H4 (cell line): ENCODE data around the gene PPP1CC. TPM values are rescaled to one million over a fixed set of nuclear protein-coding genes. Genes with fewer than 3 reads are reported as not detected.

ENCODE experiments used
- DNase-seq: peaks from one replicate; pipeline ENCODE4 v3.0.0-alpha.2; 2015; ENCODE audit warnings: low spot score
- total RNA-seq: library from RNA; depleted of rRNA; stranded (reverse); fragments of >200 nt; shearing (Covaris generic); gene quantifications from 2 replicates; pipeline ENCODE4 v1.2.3, GENCODE V29; 2014; rRNA removed

PPP1CC gene
- total RNA-seq, 1 experiment from 2014 or later = 144 TPM

GRCh38 chr12:110687396-110688169, 55.1 kb downstream of the PPP1CC start:
- DNase-seq = no peak

GRCh38 chr12:110686294-110686903, 56.3 kb downstream of the PPP1CC start:
- DNase-seq = no peak

GRCh38 chr12:110684312-110684836, 58.3 kb downstream of the PPP1CC start:
- DNase-seq = no peak

GRCh38 chr12:110683888-110684287, 58.8 kb downstream of the PPP1CC start:
- no peak for DNase-seq

GRCh38 chr12:110680032-110680431, 62.7 kb downstream of the PPP1CC start:
- no peak for DNase-seq

- DNase-seq = no peak
These were observed 63.5 kb downstream of the PPP1CC start for GRCh38 chr12:110679201-110679600.

- DNase-seq = no peak
These were observed 64.7 kb downstream of the PPP1CC start for GRCh38 chr12:110677982-110678381.

- no peak for DNase-seq
These were observed 65.3 kb downstream of the PPP1CC start for GRCh38 chr12:110677206-110677911.

GRCh38 chr12:110676171-110676570, 66.5 kb downstream of the PPP1CC start:
- DNase-seq = no peak

GRCh38 chr12:110670161-110670701, 72.5 kb downstream of the PPP1CC start:
- no peak for DNase-seq

Other genes with a start within 250 kb of the PPP1CC start
- 63.3 and 92.9 TPM in 2 replicates for gene VPS29, start 240.8 kb downstream of the PPP1CC start, total RNA-seq
- 0.21 and 0.53 TPM in 2 replicates for gene RAD9B, start 240.6 kb downstream of the PPP1CC start, total RNA-seq
- 3.6 and 3.7 TPM in 2 replicates for gene PPTC7, start 159.6 kb downstream of the PPP1CC start, total RNA-seq
- 50.1 and 62.3 TPM in 2 replicates for gene TCTN1, start 128.8 kb downstream of the PPP1CC start, total RNA-seq
- 1.6 TPM in 1 of 2 replicates, not detected in the other for gene HVCN1, start 53.8 kb downstream of the PPP1CC start, total RNA-seq
- gene CCDC63, start 104.1 kb upstream of the PPP1CC start, total RNA-seq = not detected in 2 replicates
- not detected in 2 replicates for gene MYL2, start 177.7 kb upstream of the PPP1CC start, total RNA-seq